ENCODE measurements around the gene RRP15.

RRP15 gene

DNA sequence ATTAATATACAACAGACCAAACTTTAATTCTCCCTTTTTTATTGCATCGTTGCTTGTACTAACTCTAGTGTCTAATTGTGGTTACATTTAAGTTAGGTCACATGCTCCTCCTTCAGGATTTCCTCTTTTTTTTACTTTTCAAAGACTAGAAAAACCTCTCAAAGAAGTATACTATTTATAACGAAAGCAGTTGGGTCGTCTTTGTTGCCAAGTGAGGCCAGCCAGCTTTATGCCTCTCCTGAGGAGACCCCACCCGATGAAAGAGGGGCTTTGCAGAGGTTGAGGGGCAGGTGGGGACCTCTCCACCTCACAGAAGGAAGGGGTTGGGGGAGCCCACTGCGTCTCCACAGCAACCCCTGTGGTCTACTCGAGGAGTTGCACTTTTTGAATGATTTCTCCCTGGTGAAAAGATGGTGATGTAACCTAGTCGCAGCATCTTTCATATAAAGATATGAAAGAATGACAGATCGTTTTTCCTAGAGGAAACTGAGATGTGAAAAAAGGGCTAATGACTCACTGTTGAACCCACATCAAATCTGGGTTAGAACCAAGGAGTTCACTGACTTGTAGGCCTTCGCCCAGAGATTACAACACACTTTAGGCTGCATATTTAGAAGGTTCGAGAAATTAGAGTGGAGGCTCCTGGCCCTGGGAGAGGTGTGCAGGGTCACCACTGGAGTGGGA lies 66.4 kb downstream of the RRP15 start:
- FAIRE-seq (no peak), DNase-seq (ENCODE audit: insufficient read length, low spot score) (no peak)
- no peak for TF ChIP-seq POLR2A (IDR thresholded peaks at IDR 0.05; ENCODE audit: low read depth, low read length)

DNA sequence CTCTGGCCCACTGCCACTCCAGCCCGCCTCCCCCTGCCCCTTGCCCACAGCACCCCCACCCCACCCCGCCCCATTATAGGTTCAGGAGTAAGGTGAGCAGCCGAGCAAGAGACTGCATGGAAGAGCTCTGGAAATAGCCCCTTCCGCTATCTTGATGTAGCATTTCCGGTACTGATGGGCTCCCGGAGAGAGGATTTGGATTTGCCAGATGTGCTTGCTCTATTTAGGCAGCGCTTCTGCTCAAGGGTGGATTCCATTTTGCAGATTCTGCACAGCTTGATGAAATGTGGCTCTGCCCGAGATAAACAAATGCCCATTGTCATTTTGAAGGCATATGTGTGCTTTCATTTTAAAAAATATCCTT lies 67.0 kb downstream of the RRP15 start:
- DNase-seq (ENCODE audit: insufficient read length, low spot score) (no peak), FAIRE-seq (no peak)
- no peak for TF ChIP-seq POLR2A (IDR thresholded peaks at IDR 0.05; ENCODE audit: low read depth, low read length)

DNA sequence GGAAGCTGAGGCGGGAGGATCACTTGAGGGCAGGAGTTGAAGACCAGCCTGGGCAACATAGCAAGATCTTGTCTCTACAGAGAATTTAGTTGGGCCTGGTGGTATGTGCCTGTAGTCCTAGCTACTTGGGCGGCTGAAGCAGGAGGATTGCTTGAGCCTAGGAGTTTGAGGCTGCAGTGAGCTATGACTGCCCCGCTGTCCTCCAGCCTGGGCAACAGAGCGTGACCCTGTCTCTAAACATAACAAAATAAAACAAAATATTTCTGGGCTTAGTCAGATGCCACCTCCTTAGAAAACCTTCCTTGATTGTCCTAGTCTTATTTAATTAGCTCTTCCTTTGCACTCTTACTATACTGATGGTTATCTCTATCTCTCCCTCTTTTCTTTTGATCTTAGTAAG lies 68.6 kb downstream of the RRP15 start:
- FAIRE-seq (no peak), DNase-seq (ENCODE audit: insufficient read length, low spot score) (no peak)
- TF ChIP-seq POLR2A (IDR thresholded peaks at IDR 0.05; ENCODE audit: low read depth, low read length) = no peak

GRCh38 chr1:218355278-218355677 lies 70.2 kb downstream of the RRP15 start:
- DNase-seq (ENCODE audit: insufficient read length, low spot score) (no peak), FAIRE-seq (no peak)
- no peak for TF ChIP-seq POLR2A (IDR thresholded peaks at IDR 0.05; ENCODE audit: low read depth, low read length)

- TF ChIP-seq POLR2A (IDR thresholded peaks at IDR 0.05; ENCODE audit: low read depth, low read length) = no peak
- FAIRE-seq = no peak
- no peak for DNase-seq (ENCODE audit: insufficient read length, low spot score)
Measured at GRCh38 chr1:218357211-218357892, 72.3 kb downstream of the RRP15 start.

DNA sequence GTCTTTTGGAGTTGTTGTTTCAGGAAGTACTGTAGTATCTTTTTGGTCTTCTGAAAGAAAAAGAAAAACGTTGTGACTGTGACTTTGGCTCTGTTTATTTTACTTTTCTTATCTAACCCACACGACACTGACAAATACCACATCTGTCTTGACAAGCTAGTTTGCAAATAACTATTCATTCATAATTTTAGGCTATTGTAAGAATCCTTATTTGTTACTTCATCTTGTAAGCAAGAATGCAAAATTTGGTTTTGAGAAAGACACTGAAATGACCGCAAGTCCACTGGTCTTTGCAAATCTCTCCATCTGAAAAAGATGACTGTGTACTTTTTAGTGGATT lies 72.8 kb downstream of the RRP15 start:
- FAIRE-seq (no peak), DNase-seq (ENCODE audit: insufficient read length, low spot score) (no peak)
- no peak for TF ChIP-seq POLR2A (IDR thresholded peaks at IDR 0.05; ENCODE audit: low read depth, low read length)

- no peak for TF ChIP-seq POLR2A (IDR thresholded peaks at IDR 0.05; ENCODE audit: low read depth, low read length)
- FAIRE-seq = no peak
- no peak for DNase-seq (ENCODE audit: insufficient read length, low spot score)
Measured at GRCh38 chr1:218361298-218362065, 76.4 kb downstream of the RRP15 start.

DNA sequence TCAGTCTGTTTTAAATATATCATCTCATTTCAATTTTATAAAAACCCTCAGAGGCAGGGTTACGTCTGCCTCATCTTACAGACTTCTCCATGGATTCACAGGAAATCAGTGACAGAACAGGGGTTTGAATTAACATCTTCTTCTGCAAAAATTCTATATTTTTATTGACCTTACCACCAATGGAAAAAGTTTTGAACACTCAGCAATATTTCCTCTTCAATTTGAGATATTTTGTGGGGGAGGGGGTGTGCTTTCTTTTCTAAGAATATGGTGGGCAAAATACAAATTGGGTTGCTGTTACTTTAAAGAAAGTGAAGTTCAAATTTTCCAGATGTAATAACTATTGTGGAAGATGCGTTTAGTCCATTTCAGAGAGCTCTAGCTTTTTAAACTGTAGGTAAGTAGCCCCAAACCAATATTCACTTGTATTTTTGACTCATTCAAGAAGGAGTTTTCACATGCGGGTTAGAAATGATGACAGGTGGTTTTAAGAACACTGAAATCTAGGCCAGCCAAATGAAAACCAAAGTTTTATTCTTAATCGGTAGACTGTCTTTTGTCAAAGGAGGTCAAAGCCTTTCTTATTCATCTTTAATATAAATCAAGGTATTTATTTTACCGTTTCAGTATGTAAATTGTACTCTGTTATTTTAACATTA lies 77.5 kb downstream of the RRP15 start:
- TF ChIP-seq POLR2A (IDR thresholded peaks at IDR 0.05; ENCODE audit: low read depth, low read length) = no peak
- FAIRE-seq = no peak

DNA sequence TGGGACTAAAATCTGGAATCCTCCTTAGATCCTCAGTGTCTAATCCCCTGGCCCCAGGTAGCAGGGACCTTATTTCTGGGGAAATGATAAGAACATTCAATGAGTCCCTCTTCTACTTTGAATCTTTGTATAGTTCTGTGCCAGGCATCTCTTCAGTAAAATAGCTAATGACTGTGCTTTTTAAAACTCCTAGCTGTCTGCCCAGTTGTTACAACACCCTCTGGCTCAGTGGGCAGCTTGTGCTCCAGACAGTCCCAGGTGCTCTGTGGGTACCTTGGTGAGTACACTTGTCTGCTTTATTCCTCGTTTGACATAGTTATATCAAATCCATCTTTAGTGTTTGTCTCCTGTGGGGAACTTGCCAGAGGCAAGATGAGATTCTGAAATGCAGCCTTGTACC lies 78.0 kb downstream of the RRP15 start:
- no peak for DNase-seq (ENCODE audit: insufficient read length, low spot score)
- FAIRE-seq = no peak
- TF ChIP-seq POLR2A (IDR thresholded peaks at IDR 0.05; ENCODE audit: low read depth, low read length) = no peak

More for the DNA sequence above, 77.5 kb downstream of the RRP15 start:
- no peak for DNase-seq (ENCODE audit: insufficient read length, low spot score)

- DNase-seq (ENCODE audit: insufficient read length, low spot score) (no peak), FAIRE-seq (no peak)
- TF ChIP-seq POLR2A (IDR thresholded peaks at IDR 0.05; ENCODE audit: low read depth, low read length) = no peak
Measured at GRCh38 chr1:218364028-218364710, 79.1 kb downstream of the RRP15 start.

GRCh38 chr1:218365226-218365999 lies 80.3 kb downstream of the RRP15 start:
- no peak for FAIRE-seq
- TF ChIP-seq POLR2A (IDR thresholded peaks at IDR 0.05; ENCODE audit: low read depth, low read length) = no peak
- DNase-seq (ENCODE audit: insufficient read length, low spot score) = no peak

DNA sequence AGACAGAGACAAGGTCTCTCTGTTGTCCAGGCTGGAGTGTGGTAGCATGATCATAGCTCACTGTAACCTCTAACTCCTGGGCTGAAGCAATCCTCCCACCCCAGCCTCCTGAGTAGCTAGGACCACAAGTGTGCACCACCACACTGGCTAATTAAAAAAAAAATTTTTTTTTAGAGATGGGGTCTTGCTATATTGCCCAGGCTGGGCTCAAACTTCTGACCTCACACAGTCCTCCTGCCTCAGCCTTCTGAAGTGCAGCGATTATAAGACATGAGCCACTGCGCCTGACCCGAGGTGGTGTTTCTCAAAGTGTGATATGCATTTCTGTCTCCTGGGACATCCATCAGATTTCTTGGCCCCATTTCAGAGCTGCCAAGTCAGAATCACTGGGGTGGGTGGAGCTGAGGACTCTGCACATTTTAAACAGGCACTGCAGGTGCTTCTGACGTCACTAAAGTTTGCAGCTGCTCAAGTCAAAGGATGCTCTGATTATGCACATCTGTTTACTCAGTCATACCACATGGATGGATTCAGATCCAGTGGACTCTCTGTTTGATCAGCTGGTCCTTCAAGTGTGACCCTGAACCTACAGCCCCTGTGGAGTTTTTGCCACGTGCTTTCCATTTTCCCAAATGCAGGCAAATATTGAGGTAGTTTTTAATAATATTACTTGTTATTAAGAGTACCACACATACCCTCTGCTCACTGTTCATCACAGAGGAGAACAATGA lies 81.4 kb downstream of the RRP15 start:
- DNase-seq (ENCODE audit: insufficient read length, low spot score) (no peak), FAIRE-seq (no peak)
- TF ChIP-seq POLR2A (IDR thresholded peaks at IDR 0.05; ENCODE audit: low read depth, low read length) = no peak
